Calu3 (cell line): Measurements from ENCODE around the gene ADAD2. TPM values are rescaled to one million over a fixed set of nuclear protein-coding genes. Genes with fewer than 3 reads are reported as not detected.

Experiments used
- BruUV-seq: library from RNA; stranded (reverse); fragments of 400-500 nt; replicated peaks from 2 replicates; lab custom pipeline; 2021; lab: Mats Ljungman, UMichigan
- CTCF ChIA-PET: fragments of 300-600 bp; sonication (Branson Sonifier 250); formaldehyde crosslinking; loops from one replicate; lab custom pipeline; 2022; ENCODE audit warnings: antibody characterized with exemption; lab: Charles Lee
- DNase-seq: peaks from one replicate; pipeline ENCODE4 v3.0.0; 2022
- H3K27ac Mint-ChIP-seq: one replicate; pipeline ENCODE4 v1.8.0; 2022; ENCODE audit warnings: mixed read lengths; ENCODE audit not compliant: unreplicated experiment
- H3K27me3 Mint-ChIP-seq: one replicate; pipeline ENCODE4 v1.8.0; 2022; ENCODE audit warnings: mixed read lengths; ENCODE audit not compliant: unreplicated experiment
- H3K36me3 Mint-ChIP-seq: one replicate; pipeline ENCODE4 v1.8.0; 2022; ENCODE audit warnings: mild to moderate bottlenecking, moderate library complexity, mixed read lengths; ENCODE audit not compliant: insufficient read depth, unreplicated experiment
- H3K4me1 Mint-ChIP-seq: one replicate; pipeline ENCODE4 v1.8.0; 2022; ENCODE audit warnings: mild to moderate bottlenecking, low read depth, mixed read lengths; ENCODE audit not compliant: unreplicated experiment
- H3K4me3 Mint-ChIP-seq: one replicate; pipeline ENCODE4 v1.8.0; 2022; ENCODE audit warnings: mild to moderate bottlenecking, low read depth, moderate library complexity, mixed read lengths; ENCODE audit not compliant: unreplicated experiment
- H3K9me3 Mint-ChIP-seq: one replicate; pipeline ENCODE4 v1.8.0; 2022; ENCODE audit warnings: low read depth, mixed read lengths; ENCODE audit not compliant: unreplicated experiment
- intact Hi-C: fragments of 100-400 bp; cut with micrococcal nuclease; formaldehyde crosslinking; loops from one replicate; pipeline ENCODE4 v1.10.0; 2022; ENCODE audit not compliant: unreplicated experiment
- total RNA-seq: library from RNA; stranded (reverse); gene quantifications from 2 replicates; pipeline ENCODE4 v1.2.3, GENCODE V29; 2022
- TF ChIP-seq, protein P1 (sequence below): fragments of 200-600 bp; IDR thresholded peaks from one replicate; pipeline ENCODE4 v1.8.0; 2022; ENCODE audit warnings: antibody characterized with exemption; ENCODE audit not compliant: unreplicated experiment

Gene ADAD2
- total RNA-seq, 1 experiment from 2014 or later: not detected

GRCh38 chr16:84237994-84238750, 47.2 kb downstream of the ADAD2 start:
- no peak overlapping the region for H3K4me3 Mint-ChIP-seq
- peaks cover 94% of the 10 kb centered on the region for H3K27me3 Mint-ChIP-seq
- H3K27ac Mint-ChIP-seq: no peak overlapping the region
- H3K9me3 Mint-ChIP-seq: no peaks in the 10 kb centered on the region
- H3K4me1 Mint-ChIP-seq: no peaks in the 10 kb centered on the region
- TF ChIP-seq, protein P1, sequence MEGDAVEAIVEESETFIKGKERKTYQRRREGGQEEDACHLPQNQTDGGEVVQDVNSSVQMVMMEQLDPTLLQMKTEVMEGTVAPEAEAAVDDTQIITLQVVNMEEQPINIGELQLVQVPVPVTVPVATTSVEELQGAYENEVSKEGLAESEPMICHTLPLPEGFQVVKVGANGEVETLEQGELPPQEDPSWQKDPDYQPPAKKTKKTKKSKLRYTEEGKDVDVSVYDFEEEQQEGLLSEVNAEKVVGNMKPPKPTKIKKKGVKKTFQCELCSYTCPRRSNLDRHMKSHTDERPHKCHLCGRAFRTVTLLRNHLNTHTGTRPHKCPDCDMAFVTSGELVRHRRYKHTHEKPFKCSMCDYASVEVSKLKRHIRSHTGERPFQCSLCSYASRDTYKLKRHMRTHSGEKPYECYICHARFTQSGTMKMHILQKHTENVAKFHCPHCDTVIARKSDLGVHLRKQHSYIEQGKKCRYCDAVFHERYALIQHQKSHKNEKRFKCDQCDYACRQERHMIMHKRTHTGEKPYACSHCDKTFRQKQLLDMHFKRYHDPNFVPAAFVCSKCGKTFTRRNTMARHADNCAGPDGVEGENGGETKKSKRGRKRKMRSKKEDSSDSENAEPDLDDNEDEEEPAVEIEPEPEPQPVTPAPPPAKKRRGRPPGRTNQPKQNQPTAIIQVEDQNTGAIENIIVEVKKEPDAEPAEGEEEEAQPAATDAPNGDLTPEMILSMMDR: no peak
- CTCF ChIA-PET: interaction anchor here (0.7 kb wide), 1 partner anchor 226 kb away, joined by 3 read pairs; no protein-coding TSS in a partner anchor
- intact Hi-C loops: no loop called here
- no TSS peak for BruUV-seq
- H3K36me3 Mint-ChIP-seq: no peaks in the 10 kb centered on the region
- no peak for DNase-seq

DNA sequence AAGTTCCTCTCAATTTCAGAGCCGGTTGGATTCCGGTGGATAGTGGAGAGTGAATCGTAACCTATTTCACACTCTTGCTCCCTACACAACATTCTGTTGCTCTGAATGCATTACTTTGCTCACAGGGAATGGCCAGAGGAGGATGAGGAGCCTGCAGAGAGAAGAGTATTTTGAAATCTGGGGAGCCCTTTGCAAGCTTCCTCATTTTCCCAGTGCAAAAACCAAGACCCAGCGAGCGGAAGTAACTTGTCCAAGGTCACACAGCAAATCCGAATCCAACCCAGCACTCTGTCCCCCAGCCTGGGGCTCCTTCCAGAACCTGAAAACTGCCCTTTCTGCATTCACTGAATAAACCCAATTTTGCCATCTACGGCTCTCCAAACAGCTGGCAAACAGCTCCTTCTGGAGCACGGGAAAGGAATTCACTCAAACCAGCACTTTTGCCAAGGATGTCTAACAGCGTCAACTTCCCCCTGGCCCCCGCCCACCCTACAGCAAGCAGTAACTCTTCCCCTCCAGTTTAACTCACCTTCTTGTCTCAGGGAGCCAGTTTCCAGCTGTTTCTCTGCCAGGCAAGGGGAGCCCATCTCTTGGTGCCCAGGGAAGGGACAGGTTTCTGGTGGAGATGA, 48.3 kb downstream of the ADAD2 start:
- DNase-seq: no peak
- intact Hi-C loops: no loop called here
- no peaks in the 10 kb centered on the region for H3K4me1 Mint-ChIP-seq
- peaks cover 94% of the 10 kb centered on the region for H3K27me3 Mint-ChIP-seq
- TF ChIP-seq, protein P1: no peak
- H3K27ac Mint-ChIP-seq: no peak overlapping the region
- no TSS peak for BruUV-seq
- no peaks in the 10 kb centered on the region for H3K36me3 Mint-ChIP-seq
- H3K9me3 Mint-ChIP-seq: no peaks in the 10 kb centered on the region
- H3K4me3 Mint-ChIP-seq: no peak overlapping the region
- CTCF ChIA-PET: no interaction called here

DNA sequence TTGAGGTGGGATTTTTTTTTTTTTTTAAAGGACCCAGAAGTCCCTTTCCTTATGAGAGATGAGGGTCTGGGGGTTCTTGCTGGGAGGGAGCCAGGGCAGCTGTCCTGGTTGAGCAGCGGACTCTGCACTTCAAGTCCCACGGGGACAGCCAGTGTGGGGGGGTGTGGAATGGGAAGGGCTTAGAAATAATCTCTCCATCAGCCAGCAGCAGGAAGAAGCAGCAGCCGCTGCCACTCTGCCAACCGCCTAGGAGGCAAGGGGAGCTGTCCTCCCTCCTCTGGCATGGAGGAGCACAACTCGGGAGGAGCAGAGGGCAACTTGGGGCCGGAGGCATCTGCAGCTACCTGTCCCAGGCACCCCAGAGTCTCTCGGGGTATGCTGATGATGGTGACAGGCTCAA, 49.0 kb downstream of the ADAD2 start, which contains the start of gene KCNG4:
TSS of gene KCNG4 (minus strand) at position 104 of the 400 bp plus-strand sequence. CDS start 2,527 bp downstream, outside the sequence.
- TF ChIP-seq, protein P1: no peak
- CTCF ChIA-PET: no interaction called here
- Mint-ChIP-seq H3K9me3 (no peaks in the 10 kb centered on the region), H3K36me3 (no peaks in the 10 kb centered on the region), H3K27me3 (peaks cover 94% of the 10 kb centered on the region), H3K27ac (no peak within 1 kb of the TSS), H3K4me1 (no peaks in the 10 kb centered on the region), H3K4me3 (no peak within 1 kb of the TSS)
- DNase-seq: no peak
- BruUV-seq: no TSS peak
- intact Hi-C loops: no loop called here

DNA sequence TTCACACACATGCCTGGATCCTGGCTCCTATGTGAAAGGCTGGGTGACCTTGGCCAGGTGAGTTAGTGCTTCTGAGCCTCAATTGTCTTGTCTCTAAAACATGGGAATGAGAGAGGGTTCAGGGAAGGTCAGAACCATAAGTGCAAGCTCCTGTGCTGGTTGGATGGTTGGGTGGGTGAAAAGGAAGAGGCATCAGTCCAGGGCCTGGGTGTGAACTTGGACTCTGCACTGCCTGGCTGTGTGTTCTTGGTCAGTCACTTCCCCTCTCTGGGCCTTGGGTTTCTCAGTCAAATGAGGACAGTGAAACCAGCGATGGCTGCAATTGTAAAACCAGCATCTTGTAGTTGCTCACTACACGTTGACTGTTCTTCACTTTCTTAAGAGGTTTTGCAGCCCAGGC, 49.5 kb downstream of the ADAD2 start:
- peaks cover 94% of the 10 kb centered on the region for H3K27me3 Mint-ChIP-seq
- TF ChIP-seq, protein P1: no peak
- H3K4me3 Mint-ChIP-seq: no peak overlapping the region
- no peak overlapping the region for H3K27ac Mint-ChIP-seq
- H3K4me1 Mint-ChIP-seq: no peaks in the 10 kb centered on the region
- no peaks in the 10 kb centered on the region for H3K36me3 Mint-ChIP-seq
- CTCF ChIA-PET: no interaction called here
- H3K9me3 Mint-ChIP-seq: no peaks in the 10 kb centered on the region
- no TSS peak for BruUV-seq
- DNase-seq: no peak
- intact Hi-C loops: no loop called here
